Motor neuron (in vitro differentiated cells): ENCODE measurements around the gene ZNF341. TPM values are rescaled to one million over a fixed set of nuclear protein-coding genes. Genes with fewer than 3 reads are reported as not detected.
A peak's percentile ranks its signal among the peaks of the same experiment; 100 is the strongest.

ENCODE experiments used
- ATAC-seq, 8 experiments: fragments of 200-7000 bp; cut with Tn5 transposase; replicated peaks in 6 of 8; 2 replicates each; pipeline ENCODE4 v1.8.0; 2021; ENCODE audit warnings: mild to moderate bottlenecking in 8 of 8, moderate library complexity in 8 of 8
- H3K27ac ChIP-seq, 2 donors: fragments of 250-450 bp; sonication (Bioruptor Pico); 2 replicates each; pipeline ENCODE4 v1.9.0; 2021; ENCODE audit warnings: antibody characterized with exemption in 2 of 2, mild to moderate bottlenecking in 2 of 2, moderate library complexity in 1 of 2
- H3K4me1 ChIP-seq, 2 donors: fragments of 250-450 bp; sonication (Bioruptor Pico); replicated peaks in 1 of 2; 2 replicates each; pipeline ENCODE4 v1.6.1; 2021; ENCODE audit warnings: antibody characterized with exemption in 2 of 2, mild to moderate bottlenecking in 2 of 2, moderate library complexity in 1 of 2
- H3K4me3 ChIP-seq, 5 donors: fragments of 250-450 bp; sonication (Bioruptor Pico); 2 replicates each; pipeline ENCODE4 v1.9.0; 2021; ENCODE audit warnings: antibody characterized with exemption in 5 of 5, mild to moderate bottlenecking in 5 of 5, moderate library complexity in 4 of 5
- WGBS, 10 experiments: fragments of 450-650 bp; shearing (Covaris generic); methylation state at CpG; one replicate each; pipeline ENCODE4 v1.0.0; 2022; 5-methylcytosine and 5-hydroxymethylcytosine counted together
- in situ Hi-C, 9 experiments: fragments of 400-800 bp; cut with MboI; loops; one replicate each; pipeline ENCODE4 v1.15.0; 2021; ENCODE audit warnings: low sequenced_read_pairs in 9 of 9, low pct_unique_long_range_greater_than_20kb in 2 of 9; ENCODE audit not compliant: unreplicated experiment in 9 of 9
- total RNA-seq, 8 experiments: library from RNA; unstranded; fragments of 300-600 nt; gene quantifications; 2 replicates each; pipeline versions ENCODE4 v1.2.3 to v1.2.4, GENCODE V29; 2022

The ZNF341 gene
- total RNA-seq: 1 to 10 TPM in 6 of 8 experiments, under 1 TPM in 2; 0.87 to 3.3 (median 1.2) TPM

GRCh38 chr20:33731693-33732165 lies at the start of gene ZNF341:
TSS of gene ZNF341 (plus strand) at chr20:33731996. CDS start at chr20:33732022, 26 bp downstream.
- WGBS, 10 experiments: 50% methylated on average over 2 of the region's 57 CpGs; no CpG with 5 or more reads in 9 of the 10 experiments
- H3K4me3 ChIP-seq: peak within 1 kb of the TSS; percentile 25 to 46 (median 33)
- peak; percentile 67 to 88 (median 86) for ATAC-seq

GRCh38 chr20:33684533-33685327 lies 47.1 kb upstream of the ZNF341 start:
- in situ Hi-C loops: no loop called here
- ATAC-seq: peak in 4 of 8 experiments; percentile 2 to 51 (median 24)
- Histone ChIP-seq H3K27ac (peak overlapping the region; percentile 53 to 76), H3K4me1 (peaks cover 8 to 11% of the 10 kb centered on the region in 2 donors), H3K4me3 (peak overlapping the region in 3 of 5 donors; percentile 53 to 58 (median 55))
- 4 to 100% (median 31%) methylated on average over 1 to 5 of the region's 10 CpGs; no CpG with 5 or more reads in 3 of the 10 experiments for WGBS, 10 experiments

More at GRCh38 chr20:33731693-33732165, at the start of gene ZNF341:
- Histone ChIP-seq H3K4me1 (peaks cover 0 to 20% of the 10 kb centered on the region in 2 donors), H3K27ac (peak within 1 kb of the TSS; percentile 44 to 74)
- in situ Hi-C loops: no loop called here

- Histone ChIP-seq H3K4me3 (peak overlapping the region; percentile 41 to 65 (median 55)), H3K4me1 (peaks cover 8 to 11% of the 10 kb centered on the region in 2 donors), H3K27ac (peak overlapping the region in 1 of 2 donors; percentile 53)
- in situ Hi-C loops: no loop called here
- peak in 7 of 8 experiments; percentile 0 to 59 (median 38) for ATAC-seq
- 0 to 9% (median 0%) methylated on average over 1 to 8 of the region's 53 CpGs; no CpG with 5 or more reads in 4 of the 10 experiments for WGBS, 10 experiments
These were observed 46.3 kb upstream of the ZNF341 start for GRCh38 chr20:33685328-33686099.

- Histone ChIP-seq H3K4me3 (peak within 1 kb of the TSS; percentile 41 to 65 (median 55)), H3K27ac (peak within 1 kb of the TSS; percentile 9 to 53), H3K4me1 (peaks cover 8 to 11% of the 10 kb centered on the region in 2 donors)
- in situ Hi-C loops: no loop called here
- ATAC-seq: peak; percentile 87 to 95 (median 92)
- 0 to 80% (median 25%) methylated on average over 1 to 16 of the region's 101 CpGs; no CpG with 5 or more reads in 6 of the 10 experiments for WGBS, 10 experiments
These were observed 45.5 kb upstream of the ZNF341 start, which contains the start of gene E2F1 for GRCh38 chr20:33686100-33686983. TSS of gene E2F1 (minus strand) at chr20:33686385. CDS start at chr20:33686264, 121 bp downstream.

GRCh38 chr20:33686984-33687366 lies 44.8 kb upstream of the ZNF341 start:
- Histone ChIP-seq H3K4me3 (no peak overlapping the region), H3K27ac (peak overlapping the region; percentile 9 to 16), H3K4me1 (peaks cover 8 to 11% of the 10 kb centered on the region in 2 donors)
- ATAC-seq: no peak
- 72 to 100% (median 84%) methylated on average over 1 to 11 of the region's 14 CpGs; no CpG with 5 or more reads in 4 of the 10 experiments for WGBS, 10 experiments
- in situ Hi-C loops: no loop called here

- in situ Hi-C loops: no loop called here
- Histone ChIP-seq H3K4me3 (no peak overlapping the region), H3K4me1 (peaks cover 8 to 11% of the 10 kb centered on the region in 2 donors), H3K27ac (no peak overlapping the region)
- WGBS, 10 experiments: 37 to 94% (median 74%) methylated on average over 2 to 6 of the region's 8 CpGs; no CpG with 5 or more reads in 3 of the 10 experiments
- no peak for ATAC-seq
These were observed 44.4 kb upstream of the ZNF341 start for GRCh38 chr20:33687370-33687915.

- in situ Hi-C loops: no loop called here
- 67 to 100% (median 100%) methylated on average over 1 to 3 of the region's 3 CpGs; no CpG with 5 or more reads in 1 of the 10 experiments for WGBS, 10 experiments
- peaks cover 9 to 13% of the 10 kb centered on the region in 2 donors for H3K4me1 ChIP-seq
- H3K27ac ChIP-seq: no peak overlapping the region
- H3K4me3 ChIP-seq: no peak overlapping the region
- no peak for ATAC-seq
These were observed 43.5 kb upstream of the ZNF341 start for GRCh38 chr20:33687993-33688937.

GRCh38 chr20:33688938-33689424 lies 42.8 kb upstream of the ZNF341 start:
- Histone ChIP-seq H3K4me1 (peaks cover 16 to 21% of the 10 kb centered on the region in 2 donors), H3K4me3 (no peak overlapping the region), H3K27ac (no peak overlapping the region)
- in situ Hi-C loops: no loop called here
- WGBS, 10 experiments: 83 to 100% (median 98%) methylated on average over 1 to 3 of the region's 3 CpGs; no CpG with 5 or more reads in 4 of the 10 experiments
- ATAC-seq: no peak

GRCh38 chr20:33689493-33689892 lies 42.3 kb upstream of the ZNF341 start:
- Histone ChIP-seq H3K4me1 (peaks cover 17 to 21% of the 10 kb centered on the region in 2 donors), H3K27ac (no peak overlapping the region), H3K4me3 (no peak overlapping the region)
- in situ Hi-C loops: no loop called here
- ATAC-seq: no peak
- 100% methylated on average over 1 of the region's 1 CpG; no CpG with 5 or more reads in 9 of the 10 experiments for WGBS, 10 experiments

- ATAC-seq: no peak
- Histone ChIP-seq H3K4me3 (no peak overlapping the region), H3K4me1 (peaks cover 13 to 18% of the 10 kb centered on the region in 2 donors), H3K27ac (no peak overlapping the region)
- 0 to 80% (median 32%) methylated on average over 1 to 4 of the region's 4 CpGs; no CpG with 5 or more reads in 2 of the 10 experiments for WGBS, 10 experiments
- in situ Hi-C loops: no loop called here
These were observed 41.8 kb upstream of the ZNF341 start for GRCh38 chr20:33689973-33690372.

- in situ Hi-C loops: no loop called here
- no peak overlapping the region for H3K4me3 ChIP-seq
- peaks cover 11 to 13% of the 10 kb centered on the region in 2 donors for H3K4me1 ChIP-seq
- WGBS, 10 experiments: 64 to 100% (median 81%) methylated on average over 1 to 4 of the region's 5 CpGs; no CpG with 5 or more reads in 2 of the 10 experiments
- no peak overlapping the region for H3K27ac ChIP-seq
- ATAC-seq: peak in 3 of 8 experiments; percentile 5 to 23 (median 19)
These were observed 38.5 kb upstream of the ZNF341 start for GRCh38 chr20:33693289-33693688.
